HepG2 (cell line): ENCODE data around the gene TBC1D1. TPM values are rescaled to one million over a fixed set of nuclear protein-coding genes. Genes with fewer than 3 reads are reported as not detected.

ENCODE experiments used
- ASH2L ChIP-seq: fragments of 300-600, 200-600 bp; sonication (generic); IDR thresholded peaks from 2 replicates; pipeline ENCODE4 v1.7.0; 2017; ENCODE audit warnings: low read depth, mild to moderate bottlenecking, moderate library complexity, mixed read lengths, low read length; ENCODE audit not compliant: insufficient read length
- GABPB1 ChIP-seq: IDR thresholded peaks from 2 replicates; pipeline ENCODE4 v1.6.1; 2016; ENCODE audit warnings: mild to moderate bottlenecking, missing genetic modification reagents, moderate library complexity, missing compliant biosample characterization
- HDAC6 ChIP-seq: fragments of 200-600 bp; sonication (generic); IDR thresholded peaks from 2 replicates; pipeline ENCODE4 v1.7.0; 2017; ENCODE audit warnings: mild to moderate bottlenecking, antibody characterized with exemption, low read length, low read depth
- HMG20B ChIP-seq: conservative IDR thresholded peaks from 2 replicates; pipeline ENCODE4 v1.6.1; 2016; ENCODE audit warnings: missing genetic modification reagents, missing compliant biosample characterization
- MZF1 ChIP-seq: sonication (generic); formaldehyde crosslinking; IDR thresholded peaks from 2 replicates; pipeline ENCODE4 v1.8.1; 2023; ENCODE audit warnings: mild to moderate bottlenecking, missing genetic modification reagents, borderline replicate concordance
- SYNCRIP ChIP-seq: fragments of 200-400 bp; formaldehyde crosslinking; IDR thresholded peaks from 2 replicates; pipeline ENCODE4 v1.6.1; 2018; ENCODE audit warnings: mild to moderate bottlenecking, low read depth, low read length; ENCODE audit not compliant: insufficient read depth
- ZNF749 ChIP-seq: sonication (generic); formaldehyde crosslinking; IDR thresholded peaks from 2 replicates; pipeline ENCODE4 v1.8.0; 2022; ENCODE audit warnings: mild to moderate bottlenecking, missing genetic modification reagents, moderate library complexity, borderline replicate concordance
- ZNF766 ChIP-seq: sonication (generic); formaldehyde crosslinking; IDR thresholded peaks from 2 replicates; pipeline ENCODE4 v1.5.0; 2020; ENCODE audit warnings: missing genetic modification reagents, borderline replicate concordance
- ZNF816 ChIP-seq: sonication (generic); formaldehyde crosslinking; IDR thresholded peaks from 2 replicates; pipeline ENCODE4 v1.8.0; 2022; ENCODE audit warnings: missing genetic modification reagents, mild to moderate bottlenecking, borderline replicate concordance
- polyA plus RNA-seq, 8 experiments: library from polyadenylated mRNA; depleted of rRNA in 3 of 8; stranded (reverse) in 7 of 8; unstranded in 1 of 8; fragments of >200 nt; fragmentation: Illumina TruSeq in 4 of 8; extraction: Trizol in 4 of 8; gene quantifications; 2 replicates each; pipeline versions ENCODE4 v1.2.1 to v1.2.3, GENCODE V29; 2011 to 2016; ENCODE audit warnings: low read depth in 4 of 8, missing spikeins in 1 of 8, mixed read lengths in 1 of 8; ENCODE audit not compliant: insufficient read depth in 1 of 8
- total RNA-seq, 5 experiments: library from RNA; depleted of rRNA; stranded (reverse); fragments of >200 nt; fragmentation: Illumina TruSeq; extraction: Trizol; gene quantifications; 2 replicates each; pipeline ENCODE4 v1.2.3, GENCODE V29; 2016; ENCODE audit warnings: low read depth in 1 of 5
- TF ChIP-seq, protein P1 (sequence below): sonication (generic); formaldehyde crosslinking; IDR thresholded peaks from 2 replicates; pipeline ENCODE4 v1.4.0; 2020; ENCODE audit warnings: mild to moderate bottlenecking, missing genetic modification reagents
- TF ChIP-seq, protein P2 (sequence below): sonication (generic); formaldehyde crosslinking; IDR thresholded peaks from 2 replicates; pipeline ENCODE4 v1.5.0; 2020; ENCODE audit warnings: mild to moderate bottlenecking, low read depth, missing genetic modification reagents, borderline replicate concordance
- TF ChIP-seq, protein P3 (sequence below): sonication (generic); formaldehyde crosslinking; IDR thresholded peaks from 2 replicates; pipeline ENCODE4 v1.4.0; 2020; ENCODE audit warnings: missing genetic modification reagents, borderline replicate concordance
- TF ChIP-seq, protein P4 (sequence below): sonication (generic); formaldehyde crosslinking; conservative IDR thresholded peaks from 2 replicates; pipeline ENCODE4 v1.4.0; 2020; ENCODE audit warnings: missing genetic modification reagents
- TF ChIP-seq, protein P5 (sequence below): sonication (generic); formaldehyde crosslinking; IDR thresholded peaks from 2 replicates; pipeline ENCODE4 v1.4.0; 2020; ENCODE audit warnings: missing genetic modification reagents
- TF ChIP-seq, protein P6 (sequence below): sonication (generic); formaldehyde crosslinking; conservative IDR thresholded peaks from 2 replicates; pipeline ENCODE4 v1.4.0; 2020; ENCODE audit warnings: mild to moderate bottlenecking, missing genetic modification reagents, moderate library complexity

The TBC1D1 gene
- total and polyA plus RNA-seq, 2 of the 13 experiments (the other 11 are each of a cell fraction or from before 2014, with no cell fraction given) = 37.3 to 62.8 TPM

DNA sequence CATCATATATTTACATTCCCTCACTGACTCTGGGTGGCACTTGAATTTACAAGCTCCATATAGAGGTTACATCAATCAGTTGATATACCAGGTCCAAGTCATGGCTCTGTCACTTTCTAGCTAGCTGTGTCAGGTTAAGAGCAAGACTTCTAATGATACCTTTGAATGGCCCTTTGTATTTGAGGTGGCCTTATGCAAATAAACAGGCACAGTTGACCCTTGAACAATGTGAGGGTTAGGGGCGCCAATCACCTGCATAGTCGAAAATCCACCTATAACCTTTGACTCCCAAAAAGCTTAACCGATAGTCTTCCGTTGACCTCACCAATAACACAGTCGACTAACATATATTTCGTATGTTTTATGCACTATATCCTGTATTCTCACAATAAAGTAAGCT is 68.0 kb downstream of the TBC1D1 start (continued):
- TF ChIP-seq, protein P1, sequence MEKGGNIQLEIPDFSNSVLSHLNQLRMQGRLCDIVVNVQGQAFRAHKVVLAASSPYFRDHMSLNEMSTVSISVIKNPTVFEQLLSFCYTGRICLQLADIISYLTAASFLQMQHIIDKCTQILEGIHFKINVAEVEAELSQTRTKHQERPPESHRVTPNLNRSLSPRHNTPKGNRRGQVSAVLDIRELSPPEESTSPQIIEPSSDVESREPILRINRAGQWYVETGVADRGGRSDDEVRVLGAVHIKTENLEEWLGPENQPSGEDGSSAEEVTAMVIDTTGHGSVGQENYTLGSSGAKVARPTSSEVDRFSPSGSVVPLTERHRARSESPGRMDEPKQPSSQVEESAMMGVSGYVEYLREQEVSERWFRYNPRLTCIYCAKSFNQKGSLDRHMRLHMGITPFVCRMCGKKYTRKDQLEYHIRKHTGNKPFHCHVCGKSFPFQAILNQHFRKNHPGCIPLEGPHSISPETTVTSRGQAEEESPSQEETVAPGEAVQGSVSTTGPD (CRISPR knock-in tag) = no peak
- TF ChIP-seq SYNCRIP = no peak
- TF ChIP-seq ASH2L = peak; percentile 23
- TF ChIP-seq, protein P2, sequence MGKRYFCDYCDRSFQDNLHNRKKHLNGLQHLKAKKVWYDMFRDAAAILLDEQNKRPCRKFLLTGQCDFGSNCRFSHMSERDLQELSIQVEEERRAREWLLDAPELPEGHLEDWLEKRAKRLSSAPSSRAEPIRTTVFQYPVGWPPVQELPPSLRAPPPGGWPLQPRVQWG = no peak
- TF ChIP-seq, protein P3, sequence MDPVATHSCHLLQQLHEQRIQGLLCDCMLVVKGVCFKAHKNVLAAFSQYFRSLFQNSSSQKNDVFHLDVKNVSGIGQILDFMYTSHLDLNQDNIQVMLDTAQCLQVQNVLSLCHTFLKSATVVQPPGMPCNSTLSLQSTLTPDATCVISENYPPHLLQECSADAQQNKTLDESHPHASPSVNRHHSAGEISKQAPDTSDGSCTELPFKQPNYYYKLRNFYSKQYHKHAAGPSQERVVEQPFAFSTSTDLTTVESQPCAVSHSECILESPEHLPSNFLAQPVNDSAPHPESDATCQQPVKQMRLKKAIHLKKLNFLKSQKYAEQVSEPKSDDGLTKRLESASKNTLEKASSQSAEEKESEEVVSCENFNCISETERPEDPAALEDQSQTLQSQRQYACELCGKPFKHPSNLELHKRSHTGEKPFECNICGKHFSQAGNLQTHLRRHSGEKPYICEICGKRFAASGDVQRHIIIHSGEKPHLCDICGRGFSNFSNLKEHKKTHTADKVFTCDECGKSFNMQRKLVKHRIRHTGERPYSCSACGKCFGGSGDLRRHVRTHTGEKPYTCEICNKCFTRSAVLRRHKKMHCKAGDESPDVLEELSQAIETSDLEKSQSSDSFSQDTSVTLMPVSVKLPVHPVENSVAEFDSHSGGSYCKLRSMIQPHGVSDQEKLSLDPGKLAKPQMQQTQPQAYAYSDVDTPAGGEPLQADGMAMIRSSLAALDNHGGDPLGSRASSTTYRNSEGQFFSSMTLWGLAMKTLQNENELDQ (CRISPR knock-in tag) = no peak
- TF ChIP-seq, protein P4, sequence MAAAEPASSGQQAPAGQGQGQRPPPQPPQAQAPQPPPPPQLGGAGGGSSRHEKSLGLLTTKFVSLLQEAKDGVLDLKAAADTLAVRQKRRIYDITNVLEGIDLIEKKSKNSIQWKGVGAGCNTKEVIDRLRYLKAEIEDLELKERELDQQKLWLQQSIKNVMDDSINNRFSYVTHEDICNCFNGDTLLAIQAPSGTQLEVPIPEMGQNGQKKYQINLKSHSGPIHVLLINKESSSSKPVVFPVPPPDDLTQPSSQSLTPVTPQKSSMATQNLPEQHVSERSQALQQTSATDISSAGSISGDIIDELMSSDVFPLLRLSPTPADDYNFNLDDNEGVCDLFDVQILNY = no peak
- TF ChIP-seq HDAC6 = no peak
- no peak for TF ChIP-seq HMG20B (CRISPR knock-in tag)
- TF ChIP-seq ZNF816 (CRISPR knock-in tag) = no peak
- TF ChIP-seq, protein P5, sequence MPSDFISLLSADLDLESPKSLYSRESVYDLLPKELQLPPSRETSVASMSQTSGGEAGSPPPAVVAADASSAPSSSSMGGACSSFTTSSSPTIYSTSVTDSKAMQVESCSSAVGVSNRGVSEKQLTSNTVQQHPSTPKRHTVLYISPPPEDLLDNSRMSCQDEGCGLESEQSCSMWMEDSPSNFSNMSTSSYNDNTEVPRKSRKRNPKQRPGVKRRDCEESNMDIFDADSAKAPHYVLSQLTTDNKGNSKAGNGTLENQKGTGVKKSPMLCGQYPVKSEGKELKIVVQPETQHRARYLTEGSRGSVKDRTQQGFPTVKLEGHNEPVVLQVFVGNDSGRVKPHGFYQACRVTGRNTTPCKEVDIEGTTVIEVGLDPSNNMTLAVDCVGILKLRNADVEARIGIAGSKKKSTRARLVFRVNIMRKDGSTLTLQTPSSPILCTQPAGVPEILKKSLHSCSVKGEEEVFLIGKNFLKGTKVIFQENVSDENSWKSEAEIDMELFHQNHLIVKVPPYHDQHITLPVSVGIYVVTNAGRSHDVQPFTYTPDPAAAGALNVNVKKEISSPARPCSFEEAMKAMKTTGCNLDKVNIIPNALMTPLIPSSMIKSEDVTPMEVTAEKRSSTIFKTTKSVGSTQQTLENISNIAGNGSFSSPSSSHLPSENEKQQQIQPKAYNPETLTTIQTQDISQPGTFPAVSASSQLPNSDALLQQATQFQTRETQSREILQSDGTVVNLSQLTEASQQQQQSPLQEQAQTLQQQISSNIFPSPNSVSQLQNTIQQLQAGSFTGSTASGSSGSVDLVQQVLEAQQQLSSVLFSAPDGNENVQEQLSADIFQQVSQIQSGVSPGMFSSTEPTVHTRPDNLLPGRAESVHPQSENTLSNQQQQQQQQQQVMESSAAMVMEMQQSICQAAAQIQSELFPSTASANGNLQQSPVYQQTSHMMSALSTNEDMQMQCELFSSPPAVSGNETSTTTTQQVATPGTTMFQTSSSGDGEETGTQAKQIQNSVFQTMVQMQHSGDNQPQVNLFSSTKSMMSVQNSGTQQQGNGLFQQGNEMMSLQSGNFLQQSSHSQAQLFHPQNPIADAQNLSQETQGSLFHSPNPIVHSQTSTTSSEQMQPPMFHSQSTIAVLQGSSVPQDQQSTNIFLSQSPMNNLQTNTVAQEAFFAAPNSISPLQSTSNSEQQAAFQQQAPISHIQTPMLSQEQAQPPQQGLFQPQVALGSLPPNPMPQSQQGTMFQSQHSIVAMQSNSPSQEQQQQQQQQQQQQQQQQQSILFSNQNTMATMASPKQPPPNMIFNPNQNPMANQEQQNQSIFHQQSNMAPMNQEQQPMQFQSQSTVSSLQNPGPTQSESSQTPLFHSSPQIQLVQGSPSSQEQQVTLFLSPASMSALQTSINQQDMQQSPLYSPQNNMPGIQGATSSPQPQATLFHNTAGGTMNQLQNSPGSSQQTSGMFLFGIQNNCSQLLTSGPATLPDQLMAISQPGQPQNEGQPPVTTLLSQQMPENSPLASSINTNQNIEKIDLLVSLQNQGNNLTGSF (CRISPR knock-in tag) = no peak
- TF ChIP-seq GABPB1 = no peak
- no peak for TF ChIP-seq MZF1 (CRISPR knock-in tag)
- TF ChIP-seq, protein P6, sequence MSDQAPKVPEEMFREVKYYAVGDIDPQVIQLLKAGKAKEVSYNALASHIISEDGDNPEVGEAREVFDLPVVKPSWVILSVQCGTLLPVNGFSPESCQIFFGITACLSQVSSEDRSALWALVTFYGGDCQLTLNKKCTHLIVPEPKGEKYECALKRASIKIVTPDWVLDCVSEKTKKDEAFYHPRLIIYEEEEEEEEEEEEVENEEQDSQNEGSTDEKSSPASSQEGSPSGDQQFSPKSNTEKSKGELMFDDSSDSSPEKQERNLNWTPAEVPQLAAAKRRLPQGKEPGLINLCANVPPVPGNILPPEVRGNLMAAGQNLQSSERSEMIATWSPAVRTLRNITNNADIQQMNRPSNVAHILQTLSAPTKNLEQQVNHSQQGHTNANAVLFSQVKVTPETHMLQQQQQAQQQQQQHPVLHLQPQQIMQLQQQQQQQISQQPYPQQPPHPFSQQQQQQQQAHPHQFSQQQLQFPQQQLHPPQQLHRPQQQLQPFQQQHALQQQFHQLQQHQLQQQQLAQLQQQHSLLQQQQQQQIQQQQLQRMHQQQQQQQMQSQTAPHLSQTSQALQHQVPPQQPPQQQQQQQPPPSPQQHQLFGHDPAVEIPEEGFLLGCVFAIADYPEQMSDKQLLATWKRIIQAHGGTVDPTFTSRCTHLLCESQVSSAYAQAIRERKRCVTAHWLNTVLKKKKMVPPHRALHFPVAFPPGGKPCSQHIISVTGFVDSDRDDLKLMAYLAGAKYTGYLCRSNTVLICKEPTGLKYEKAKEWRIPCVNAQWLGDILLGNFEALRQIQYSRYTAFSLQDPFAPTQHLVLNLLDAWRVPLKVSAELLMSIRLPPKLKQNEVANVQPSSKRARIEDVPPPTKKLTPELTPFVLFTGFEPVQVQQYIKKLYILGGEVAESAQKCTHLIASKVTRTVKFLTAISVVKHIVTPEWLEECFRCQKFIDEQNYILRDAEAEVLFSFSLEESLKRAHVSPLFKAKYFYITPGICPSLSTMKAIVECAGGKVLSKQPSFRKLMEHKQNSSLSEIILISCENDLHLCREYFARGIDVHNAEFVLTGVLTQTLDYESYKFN = peak; percentile 88
- TF ChIP-seq ZNF766 (CRISPR knock-in tag) = no peak
- no peak for TF ChIP-seq ZNF749 (CRISPR knock-in tag)
